HG03135 (cell line): Measurements from ENCODE around the gene FASN.

ENCODE experiments used
- ATAC-seq: cut with Tn5 transposase; IDR thresholded peaks from one replicate; pipeline ENCODE4 v1.9.1; 2021; ENCODE audit warnings: mild to moderate bottlenecking, moderate library complexity; ENCODE audit not compliant: unreplicated experiment

The FASN gene

GRCh38 chr17:82059272-82060000 is 38.6 kb downstream of the FASN start:
- no peak for ATAC-seq

GRCh38 chr17:82058855-82059249 is 39.2 kb downstream of the FASN start:
- ATAC-seq = no peak

DNA sequence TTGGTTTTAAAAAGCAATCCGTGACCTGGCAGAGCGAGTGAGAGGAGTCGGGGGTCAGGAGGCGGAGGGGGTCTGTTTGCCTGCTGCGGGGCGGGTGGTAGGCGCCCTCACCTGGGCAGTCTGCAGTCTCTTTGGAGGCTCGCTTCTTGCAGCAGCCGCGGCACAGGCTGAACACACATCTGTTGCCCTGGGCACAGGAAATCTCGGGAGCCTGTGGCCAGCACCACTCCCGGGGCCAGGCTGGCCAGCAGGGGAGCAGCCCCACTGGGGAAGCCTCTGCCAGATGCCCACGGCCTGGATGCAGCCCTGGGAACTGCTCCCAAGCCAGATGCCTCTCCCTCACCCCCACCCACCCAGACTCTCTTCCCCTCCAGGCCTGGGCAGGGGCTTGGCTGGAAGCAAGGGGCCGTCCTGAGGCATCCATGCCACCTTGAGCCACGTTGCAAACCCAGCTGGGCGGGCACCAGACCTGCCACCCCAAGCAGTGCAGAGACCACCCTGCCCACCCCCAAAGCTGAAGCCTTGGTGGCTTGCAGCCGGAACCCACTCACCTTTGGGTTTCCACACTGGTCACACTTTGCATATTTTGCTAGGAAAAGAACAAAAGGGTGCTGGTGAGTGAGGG is 39.7 kb downstream of the FASN start:
- no peak for ATAC-seq

- ATAC-seq = no peak
Observed at GRCh38 chr17:82056729-82057621, 41.1 kb downstream of the FASN start.

DNA sequence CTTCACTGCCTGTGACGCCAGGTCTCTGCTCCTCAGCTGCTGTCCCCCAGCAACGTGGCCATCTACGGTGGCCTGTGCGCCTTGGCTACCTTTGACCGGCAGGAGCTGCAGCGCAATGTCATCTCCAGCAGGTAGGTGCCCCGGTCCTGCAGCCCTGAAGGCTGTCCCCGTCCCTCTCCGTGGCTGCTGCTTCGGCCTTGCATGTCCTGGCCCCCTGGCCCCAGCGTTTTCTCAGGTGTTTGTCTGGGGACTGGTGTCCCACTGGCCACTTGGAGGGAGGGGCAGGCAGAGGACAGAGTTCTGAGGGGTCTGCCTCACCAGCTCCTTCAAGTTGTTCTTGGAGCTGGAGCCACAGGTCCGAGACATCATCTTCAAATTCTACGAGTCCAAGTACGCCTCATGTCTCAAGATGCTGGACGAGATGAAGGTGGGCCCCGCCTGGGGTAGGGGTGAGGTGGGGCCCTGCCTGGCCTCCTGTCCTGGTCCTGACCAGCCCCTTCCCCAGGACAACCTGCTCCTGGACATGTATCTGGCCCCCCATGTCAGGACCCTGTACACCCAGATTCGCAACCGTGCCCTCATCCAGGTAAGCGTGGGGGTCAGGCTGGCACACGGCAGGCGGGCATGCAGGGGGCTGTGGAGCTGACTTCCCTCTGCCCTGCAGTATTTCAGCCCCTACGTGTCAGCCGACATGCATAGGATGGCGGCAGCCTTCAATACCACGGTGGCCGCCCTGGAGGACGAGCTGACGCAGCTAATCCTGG is 41.9 kb downstream of the FASN start:
- ATAC-seq = no peak

GRCh38 chr17:82055023-82055964 is 42.7 kb downstream of the FASN start:
- no peak for ATAC-seq

DNA sequence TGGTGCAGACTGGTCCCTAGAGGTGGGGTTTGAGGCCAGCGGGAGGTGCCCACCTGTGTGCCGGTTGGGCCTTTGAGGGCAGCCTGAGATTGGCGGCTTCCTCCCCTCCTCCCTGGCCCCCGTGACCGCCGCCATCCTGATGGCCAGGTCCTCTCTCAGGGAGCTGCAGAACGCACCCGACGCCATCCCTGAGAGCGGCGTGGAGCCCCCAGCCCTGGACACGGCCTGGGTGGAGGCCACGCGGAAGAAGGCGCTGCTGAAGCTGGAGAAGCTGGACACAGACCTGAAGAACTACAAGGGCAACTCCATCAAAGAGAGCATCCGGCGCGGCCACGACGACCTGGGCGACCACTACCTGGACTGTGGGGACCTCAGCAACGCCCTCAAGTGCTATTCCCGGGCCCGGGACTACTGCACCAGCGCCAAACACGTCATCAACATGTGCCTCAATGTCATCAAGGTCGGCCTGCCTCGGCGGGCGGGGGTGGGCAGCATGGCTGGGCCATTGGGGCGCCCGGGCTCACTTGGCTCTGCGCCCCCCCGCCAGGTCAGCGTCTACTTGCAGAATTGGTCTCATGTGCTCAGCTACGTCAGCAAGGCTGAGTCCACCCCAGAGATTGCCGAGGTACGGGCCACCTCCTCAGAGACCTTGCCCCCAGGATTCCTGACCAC is 43.5 kb downstream of the FASN start:
- ATAC-seq = no peak

- no peak for ATAC-seq
Observed at GRCh38 chr17:82053556-82054263, 44.3 kb downstream of the FASN start.

GRCh38 chr17:82053130-82053529 is 44.9 kb downstream of the FASN start:
- ATAC-seq = no peak

DNA sequence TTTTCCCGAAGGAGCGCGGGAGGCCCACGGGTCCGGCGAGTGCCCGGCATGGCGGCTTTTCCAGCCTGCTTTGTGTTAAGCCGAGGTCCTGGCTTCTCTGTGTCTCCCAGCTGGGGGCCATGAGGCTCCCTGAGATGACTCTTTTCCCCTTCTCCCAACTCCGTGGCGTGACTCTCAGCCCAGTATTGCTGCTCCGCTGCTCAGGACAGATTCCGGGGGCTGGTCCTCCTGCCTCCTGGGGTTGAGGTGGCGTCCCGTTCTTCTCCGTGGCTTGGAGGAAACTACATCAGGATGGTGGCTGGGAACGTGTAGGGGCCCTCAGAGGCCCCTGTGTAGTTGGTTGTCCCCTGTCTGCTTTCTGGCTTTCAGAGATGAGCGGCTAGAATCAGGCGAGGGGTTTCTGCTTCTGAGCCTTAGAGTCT is 45.4 kb downstream of the FASN start:
- ATAC-seq = no peak

DNA sequence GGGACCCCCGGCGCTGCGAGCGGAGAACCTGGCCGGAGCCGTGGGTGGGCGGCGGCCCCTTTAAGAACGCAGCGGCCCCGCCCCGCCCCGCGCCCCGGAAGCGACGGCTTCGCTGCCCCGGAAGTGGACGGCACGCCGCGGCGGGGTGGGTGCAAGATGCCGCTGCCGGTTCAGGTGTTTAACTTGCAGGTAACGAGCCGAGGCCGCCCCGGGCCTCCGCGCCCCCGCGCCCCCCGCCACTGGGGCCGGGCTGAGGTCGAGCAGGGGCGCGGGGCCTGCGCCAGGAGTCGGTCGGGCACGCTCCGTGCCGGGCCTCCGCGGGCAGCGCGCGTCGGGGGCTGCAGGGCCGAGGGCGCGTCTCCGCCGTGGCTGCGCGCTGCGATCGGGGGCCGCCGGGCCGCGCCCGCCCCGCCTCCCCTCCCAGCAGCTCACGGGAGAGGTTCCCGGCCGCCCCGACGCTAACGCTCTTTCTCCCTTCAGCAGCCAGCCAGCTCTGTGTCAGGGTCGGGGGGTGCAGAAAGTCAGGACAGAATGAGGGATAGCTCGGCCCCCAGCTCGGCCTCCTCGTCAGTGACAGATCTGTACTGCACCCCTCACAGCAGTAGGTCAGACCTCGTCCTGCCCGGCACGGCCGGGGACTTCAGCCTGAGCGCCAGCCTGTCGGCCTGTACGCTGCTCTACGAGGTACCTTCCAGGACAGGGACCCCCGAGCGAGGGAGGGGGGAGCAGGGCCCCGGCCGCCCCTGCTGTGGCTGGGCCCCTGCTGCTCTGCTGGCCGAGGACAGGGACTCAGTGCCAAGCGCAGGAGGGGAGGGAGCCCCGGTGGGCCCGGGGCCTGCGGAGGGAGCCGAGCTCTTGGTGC is 46.0 kb downstream of the FASN start, which contains the start of the genes GPS1 and RFNG:
Gene GPS1 (plus strand): TSS at position 123 of the 862 bp plus-strand sequence. CDS start 34 bp downstream, at position 157.
Gene RFNG (minus strand): TSS at position 36 of the 862 bp plus-strand sequence. CDS start 45 bp downstream, outside the sequence.
- peak; percentile 53 for ATAC-seq

DNA sequence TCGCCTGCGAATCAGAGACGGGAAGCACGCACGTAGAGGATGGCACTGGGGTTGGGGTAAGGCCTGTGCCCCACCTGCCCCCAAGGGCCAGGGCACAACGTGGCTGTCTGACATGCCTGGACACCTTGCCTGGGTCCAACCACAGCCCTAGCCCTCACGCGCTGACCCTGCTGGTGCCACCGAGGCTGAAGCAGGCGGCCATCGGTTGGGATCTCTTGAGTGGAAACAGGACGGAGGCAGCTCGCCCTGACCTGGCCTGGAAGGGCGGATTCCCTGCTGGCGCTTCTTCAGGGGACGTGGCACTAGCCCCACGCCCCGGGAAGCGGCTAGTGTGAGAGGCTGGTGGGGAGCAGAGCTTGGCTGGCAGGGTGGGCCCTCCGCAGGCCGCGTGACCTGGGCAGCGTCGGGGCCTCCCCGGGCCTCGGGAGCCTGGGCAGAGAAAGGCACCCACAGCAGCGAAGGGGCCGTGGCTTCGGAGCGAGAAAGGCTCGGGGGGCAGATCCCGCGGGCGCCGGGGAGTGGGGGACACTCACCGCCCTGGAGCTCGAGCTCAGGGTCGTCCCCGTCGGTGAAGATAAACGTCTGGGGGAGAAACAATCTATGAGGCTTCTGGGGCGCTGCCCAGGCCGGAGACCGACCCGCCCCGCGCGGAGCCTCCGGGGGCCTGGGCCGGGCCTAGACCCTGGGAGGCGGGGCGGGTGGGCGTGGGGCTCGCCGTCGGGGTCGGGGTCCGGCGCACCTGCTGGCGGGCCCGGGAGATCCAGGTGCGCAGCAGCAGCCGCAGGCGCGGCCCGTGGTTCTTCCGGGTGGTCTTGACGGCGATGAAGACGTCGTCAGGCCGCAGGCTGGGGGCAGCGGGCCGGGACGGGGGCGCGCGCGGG is 47.0 kb downstream of the FASN start:
- ATAC-seq = no peak

DNA sequence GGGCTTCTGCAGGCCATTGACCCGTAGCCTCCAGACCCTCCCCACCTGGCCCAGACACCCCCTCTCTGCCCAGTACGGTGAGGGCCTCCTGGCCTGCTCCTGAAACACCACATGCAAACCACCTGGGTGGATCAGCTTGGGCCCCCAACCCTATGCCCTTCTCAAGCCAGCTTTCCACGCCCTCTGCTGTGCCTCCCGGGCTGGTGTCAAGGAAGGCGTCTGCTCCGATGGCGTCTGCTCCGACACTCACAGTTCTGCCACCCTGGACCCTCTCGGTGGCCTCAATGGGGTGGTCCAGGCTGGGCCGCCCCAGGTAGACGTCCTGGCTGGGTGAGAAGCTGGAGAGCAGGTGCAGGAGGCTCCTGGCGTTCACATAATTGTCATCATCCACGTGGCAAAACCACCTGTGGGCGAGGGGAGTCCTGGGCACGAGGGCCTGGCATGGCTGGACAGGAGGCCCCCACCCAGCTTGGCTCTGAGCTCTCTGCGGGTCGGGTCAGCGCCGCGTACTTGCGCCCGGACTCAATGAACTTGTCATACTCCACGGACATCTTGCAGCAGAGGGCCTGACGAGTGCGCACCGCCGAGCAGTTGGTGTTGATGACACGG is 47.8 kb downstream of the FASN start:
- no peak for ATAC-seq

DNA sequence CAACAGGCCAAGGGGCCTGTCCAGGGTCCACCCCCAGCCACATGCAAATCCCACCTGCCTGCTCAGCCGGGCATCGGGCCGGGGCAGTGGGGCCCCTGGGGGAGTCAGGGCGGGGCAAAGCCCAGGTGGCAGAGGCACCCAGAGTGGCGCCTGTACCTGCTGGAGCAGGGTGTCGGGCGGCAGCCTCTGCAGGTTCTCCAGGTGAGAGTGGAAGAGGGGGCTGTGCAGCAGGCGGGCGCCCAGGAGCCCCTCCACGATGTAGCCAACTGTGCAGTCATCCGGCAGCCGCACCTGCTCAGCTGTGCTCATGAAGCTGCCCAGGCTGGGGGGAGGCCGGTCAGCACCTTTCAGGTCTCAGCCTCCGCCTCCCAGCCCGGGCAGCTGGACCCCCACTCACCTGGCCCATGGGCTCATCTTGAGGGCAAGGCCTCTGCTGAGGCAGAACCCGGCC is 48.5 kb downstream of the FASN start:
- ATAC-seq = no peak

- no peak for ATAC-seq
Observed at GRCh38 chr17:82049106-82049505, 48.9 kb downstream of the FASN start.

- ATAC-seq = no peak
Observed at GRCh38 chr17:82048571-82048971, 49.5 kb downstream of the FASN start.
